Gastroesophageal sphincter (tissue), 4 donors: ENCODE measurements around the gene PRB4. TPM values are rescaled to one million over a fixed set of nuclear protein-coding genes. Genes with fewer than 3 reads are reported as not detected.

Source experiments
- total RNA-seq, 4 donors: library from RNA; depleted of rRNA; stranded (reverse); fragments of >200 nt; gene quantifications; one replicate each; pipeline ENCODE4 v1.1.0, GENCODE V29; 2016

The PRB4 gene
- total RNA-seq, 4 donors from 2014 or later, result not detected

Other genes with a start within 250 kb of the PRB4 start
- 1 to 10 TPM in 1 of 4 donors, under 1 TPM in 2, not detected in 1; 0.67 to 5.8 (median 0.89) TPM for gene TAS2R46, start 248.1 kb downstream of the PRB4 start, total RNA-seq
- 1 to 10 TPM in 2 of 4 donors, under 1 TPM in 1, not detected in 1; 0.32 to 3.2 (median 2.5) TPM for gene TAS2R43, start 218.1 kb downstream of the PRB4 start, total RNA-seq
- 1 to 10 TPM; 1.3 to 7.9 (median 4.5) TPM for gene TAS2R30, start 175.8 kb downstream of the PRB4 start, total RNA-seq
- 10 to 100 TPM; 12.5 to 18.2 (median 16.6) TPM for gene SMIM10L1, start 139.2 kb downstream of the PRB4 start, total RNA-seq
- gene TAS2R42, start 123.5 kb downstream of the PRB4 start, total RNA-seq, result not detected
- not detected for gene PRB3, start 40.7 kb downstream of the PRB4 start, total RNA-seq
- gene PRB2, start 85.1 kb upstream of the PRB4 start, total RNA-seq, result not detected